H1 (cell line): Measurements from ENCODE around the gene EFCAB8. TPM values are rescaled to one million over a fixed set of nuclear protein-coding genes. Genes with fewer than 3 reads are reported as not detected.
A peak's percentile ranks its signal among the peaks of the same experiment; 100 is the strongest.

ENCODE experiments used
- CTCF ChIA-PET: fragments of 300-600 bp; sonication (Branson Sonifier 250); formaldehyde crosslinking; loops from one replicate; lab custom pipeline; 2021; ENCODE audit not compliant: partially characterized antibody; lab: Charles Lee
- POLR2A ChIA-PET: fragments of 300-600 bp; sonication (Branson Sonifier 250); formaldehyde crosslinking; loops from one replicate; lab custom pipeline; 2021; ENCODE audit warnings: inconsistent platforms; ENCODE audit not compliant: partially characterized antibody; lab: Charles Lee
- DNase-seq, 2 experiments: peaks; one replicate each; pipeline versions ENCODE4 v3.0.0 to v3.0.0-alpha.2; 2010 to 2022; ENCODE audit warnings: low spot score in 2 of 2, low read depth in 1 of 2, mixed read lengths in 1 of 2
- FAIRE-seq: peaks from 2 replicates; lab custom pipeline; 2011; peaks lifted over from hg19 to GRCh38; lab: Jason Lieb, UNC
- H2AFZ ChIP-seq: 2 replicates; pipeline ENCODE4 v1.8.1; 2012; ENCODE audit warnings: low read length, inconsistent platforms
- H2AK5ac ChIP-seq: 2 replicates; pipeline ENCODE4 v1.6.1; 2013; ENCODE audit warnings: low read depth, low read length
- H2BK120ac ChIP-seq: replicated peaks from 2 replicates; pipeline ENCODE3; 2013; ENCODE audit warnings: low read depth, low read length, inconsistent platforms
- H2BK12ac ChIP-seq: 2 replicates; pipeline ENCODE4 v1.6.1; 2013; ENCODE audit warnings: low read depth, low read length
- H2BK15ac ChIP-seq: 2 replicates; pipeline ENCODE4 v1.6.1; 2013; ENCODE audit warnings: low read length
- H2BK20ac ChIP-seq: 2 replicates; pipeline ENCODE4 v1.6.1; 2013; ENCODE audit warnings: low read length
- H2BK5ac ChIP-seq: 2 replicates; pipeline ENCODE4 v1.6.1; 2013; ENCODE audit warnings: low read depth, low read length
- H3K14ac ChIP-seq: 2 replicates; pipeline ENCODE4 v1.6.1; 2013; ENCODE audit warnings: inconsistent platforms; ENCODE audit not compliant: insufficient read length
- H3K18ac ChIP-seq: 2 replicates; pipeline ENCODE4 v1.6.1; 2013; ENCODE audit warnings: low read length; ENCODE audit errors: extremely low read depth
- H3K23ac ChIP-seq: 2 replicates; pipeline ENCODE4 v1.6.1; 2013; ENCODE audit warnings: inconsistent platforms; ENCODE audit not compliant: insufficient read length
- H3K23me2 ChIP-seq: 2 replicates; pipeline ENCODE4 v1.6.1; 2013; ENCODE audit warnings: low read depth, low read length
- H3K27ac ChIP-seq: 2 replicates; pipeline ENCODE4 v1.6.1; 2011; ENCODE audit warnings: low read depth, low read length, inconsistent platforms
- H3K27me3 ChIP-seq, 4 experiments: replicated peaks in 1 of 4; 1 replicate in 1 of 4; 2 replicates in 3 of 4; pipeline versions ENCODE4 v1.6.1 to v1.8.1; 2011 to 2013; ENCODE audit warnings: low read length in 3 of 4, mild to moderate bottlenecking in 3 of 4, inconsistent platforms in 2 of 4, mixed read lengths in 2 of 4, moderate library complexity in 1 of 4; ENCODE audit not compliant: control insufficient read depth in 3 of 4, insufficient read depth in 3 of 4; ENCODE audit errors: extremely low read depth in 1 of 4
- H3K36me3 ChIP-seq, 4 experiments: 2 replicates each; pipeline versions ENCODE4 v1.6.1 to v1.8.1; 2011 to 2013; ENCODE audit warnings: mild to moderate bottlenecking in 4 of 4, low read length in 3 of 4, moderate library complexity in 2 of 4, control low read depth in 1 of 4, inconsistent platforms in 1 of 4; ENCODE audit not compliant: insufficient read depth in 4 of 4, control insufficient read depth in 2 of 4
- H3K4ac ChIP-seq: replicated peaks from 2 replicates; pipeline ENCODE3; 2013; ENCODE audit warnings: low read length, low read depth, mixed read lengths, inconsistent platforms; ENCODE audit not compliant: insufficient read length
- H3K4me1 ChIP-seq, 4 experiments: replicated peaks in 1 of 4; 1 replicate in 1 of 4; 2 replicates in 3 of 4; pipeline versions ENCODE4 v1.6.1 to v1.8.1; 2011 to 2013; ENCODE audit warnings: low read length in 3 of 4, inconsistent platforms in 2 of 4, mixed read lengths in 1 of 4; ENCODE audit not compliant: insufficient read depth in 4 of 4, control insufficient read depth in 3 of 4
- H3K4me2 ChIP-seq, 2 experiments: 2 replicates each; pipeline versions ENCODE4 v1.6.1 to v1.8.1; 2011 to 2013; ENCODE audit warnings: low read depth in 2 of 2, low read length in 2 of 2, control low read depth in 1 of 2, inconsistent platforms in 1 of 2, mild to moderate bottlenecking in 1 of 2; ENCODE audit not compliant: insufficient read depth in 1 of 2
- H3K4me3 ChIP-seq, 4 experiments: fragments of 200-600, 300-600 bp in 1 of 4; sonication (generic), shearing (Covaris generic), sonication (Bioruptor Twin) in 1 of 4; 2 replicates each; pipeline versions ENCODE4 v1.5.1 to v1.8.1; 2011 to 2016; ENCODE audit warnings: low read length in 4 of 4, low read depth in 3 of 4, control low read depth in 2 of 4, inconsistent platforms in 2 of 4, mild to moderate bottlenecking in 2 of 4, mixed read lengths in 1 of 4, moderate library complexity in 1 of 4; ENCODE audit not compliant: insufficient read depth in 2 of 4; ENCODE audit errors: extremely low read depth in 1 of 4
- H3K56ac ChIP-seq: replicated peaks from 2 replicates; pipeline ENCODE3; 2013; ENCODE audit warnings: low read depth, mild to moderate bottlenecking, mixed read lengths, low read length, inconsistent platforms; ENCODE audit not compliant: insufficient read length
- H3K79me1 ChIP-seq: 2 replicates; pipeline ENCODE4 v1.6.1; 2013; ENCODE audit warnings: low read depth, low read length, control low read depth
- H3K79me2 ChIP-seq, 2 experiments: 2 replicates each; pipeline versions ENCODE4 v1.6.1 to v1.8.1; 2012 to 2013; ENCODE audit warnings: low read length in 2 of 2, mild to moderate bottlenecking in 2 of 2, inconsistent platforms in 1 of 2; ENCODE audit not compliant: insufficient read depth in 2 of 2, control insufficient read depth in 1 of 2
- H3K9ac ChIP-seq, 4 experiments: replicated peaks in 1 of 4; 1 replicate in 1 of 4; 2 replicates in 3 of 4; pipeline versions ENCODE4 v1.6.1 to v1.8.1; 2011 to 2013; ENCODE audit warnings: low read depth in 3 of 4, low read length in 3 of 4, control low read depth in 2 of 4, mild to moderate bottlenecking in 2 of 4, moderate library complexity in 2 of 4, inconsistent platforms in 1 of 4; ENCODE audit errors: extremely low read depth in 1 of 4
- H3K9me3 ChIP-seq, 2 experiments: 2 replicates each; pipeline versions ENCODE4 v1.6.1 to v1.8.1; 2012 to 2013; ENCODE audit warnings: mild to moderate bottlenecking in 2 of 2, moderate library complexity in 2 of 2, control low read depth in 1 of 2, inconsistent platforms in 1 of 2, low read depth in 1 of 2, low read length in 1 of 2, mixed read lengths in 1 of 2; ENCODE audit not compliant: insufficient read depth in 2 of 2
- H4K20me1 ChIP-seq, 2 experiments: replicated peaks in 1 of 2; 2 replicates each; pipeline versions ENCODE3 to v1.8.1; 2011 to 2013; ENCODE audit warnings: inconsistent platforms in 2 of 2, low read length in 2 of 2, mild to moderate bottlenecking in 1 of 2; ENCODE audit not compliant: insufficient read depth in 2 of 2, control insufficient read depth in 1 of 2
- H4K5ac ChIP-seq: 2 replicates; pipeline ENCODE4 v1.6.1; 2013; ENCODE audit warnings: low read length, low read depth, mixed read lengths, inconsistent platforms; ENCODE audit not compliant: insufficient read length
- H4K8ac ChIP-seq: 2 replicates; pipeline ENCODE4 v1.8.0; 2013; ENCODE audit warnings: mild to moderate bottlenecking, moderate library complexity, low read length, inconsistent platforms; ENCODE audit not compliant: insufficient read depth; ENCODE audit errors: extremely low read depth
- H4K91ac ChIP-seq: replicated peaks from 2 replicates; pipeline ENCODE3; 2013; ENCODE audit warnings: low read length, mixed read lengths, inconsistent platforms; ENCODE audit not compliant: insufficient read length
- E2F6 ChIP-seq: IDR thresholded peaks from 2 replicates; pipeline ENCODE4 v1.6.1; 2012; ENCODE audit warnings: inconsistent platforms
- HDAC2 ChIP-seq, 2 experiments: fragments of 300-600 bp in 1 of 2; sonication (generic) in 1 of 2; IDR thresholded peaks; 2 replicates each; pipeline ENCODE4 v1.6.1; 2011 to 2012; ENCODE audit warnings: low read depth in 2 of 2, low read length in 2 of 2, mild to moderate bottlenecking in 2 of 2, moderate library complexity in 2 of 2, borderline replicate concordance in 1 of 2, inconsistent platforms in 1 of 2
- MAX ChIP-seq: IDR thresholded peaks from 2 replicates; pipeline ENCODE4 v1.6.1; 2012; ENCODE audit warnings: inconsistent platforms
- POLR2A ChIP-seq, 2 experiments: IDR thresholded peaks; 1 replicate in 1 of 2; 2 replicates in 1 of 2; pipeline ENCODE4 v1.6.1; 2011; ENCODE audit warnings: low read depth in 2 of 2, low read length in 2 of 2, mild to moderate bottlenecking in 2 of 2; ENCODE audit errors: control extremely low read depth in 1 of 2
- SP4 ChIP-seq: IDR thresholded peaks from 2 replicates; pipeline ENCODE4 v1.6.1; 2012; ENCODE audit warnings: low read length, inconsistent platforms
- WGBS, 2 experiments: shearing (Covaris generic) in 1 of 2; methylation state at CpG; one replicate each; pipeline versions ENCODE4 v1.1.6 to v1.1.7; 2013 to 2015; ENCODE audit warnings: low lambda C conversion rate in 2 of 2, mixed read lengths in 2 of 2, inconsistent platforms in 1 of 2, low coverage in 1 of 2, missing lambda C conversion rate in 1 of 2; ENCODE audit not compliant: insufficient replicate concordance in 2 of 2, insufficient coverage in 1 of 2, insufficient read length in 1 of 2; ENCODE audit errors: extremely low coverage in 1 of 2, missing lambda C conversion rate in 1 of 2; 5-methylcytosine and 5-hydroxymethylcytosine counted together
- polyA plus RNA-seq, 7 experiments: library from polyadenylated mRNA; depleted of rRNA in 3 of 7; stranded (reverse) in 5 of 7; unstranded in 2 of 7; fragments of >200 nt in 5 of 7; fragments of 200-250 nt in 2 of 7; gene quantifications; 1 replicate in 5 of 7; 2 replicates in 1 of 7; 4 replicates in 1 of 7; pipeline versions ENCODE4 v1.2.1 to v1.2.3, GENCODE V29; 2011 to 2013; ENCODE audit warnings: missing spikeins in 2 of 7, mixed read lengths in 2 of 7
- total RNA-seq: library from RNA; stranded (reverse); fragmentation: NEBNext Ultra II Directional; extraction: Animal tissue kit (Norgen Biotek cat#: 25700); gene quantifications from 2 replicates; pipeline ENCODE4 v1.2.1, GENCODE V29; 2021

EFCAB8 gene
- total and polyA plus RNA-seq, 2 of the 8 experiments (the other 6 are each of a cell fraction or from before 2014, with no cell fraction given), result 0.06 to 0.20 TPM

GRCh38 chr20:32822225-32822624 lies 36.5 kb upstream of the EFCAB8 start:
- FAIRE-seq (no peak), DNase-seq (no peak)
- H3K23me2 ChIP-seq, result peaks cover 5% of the 10 kb centered on the region; the same call in 1 of the 2 replicates
- H2AFZ ChIP-seq, result no peak overlapping the region
- H3K14ac ChIP-seq, result no peak overlapping the region
- H2BK5ac ChIP-seq, result no peak overlapping the region
- H4K20me1 ChIP-seq, result peaks cover 15 to 26% of the 10 kb centered on the region in 2 experiments
- no peaks in the 10 kb centered on the region for H3K9me3 ChIP-seq
- peaks cover 0 to 2% (median 0%) of the 10 kb centered on the region in 4 experiments; a peak in 1 of 7 replicates for H3K27me3 ChIP-seq
- H3K23ac ChIP-seq, result no peak overlapping the region
- H3K4me1 ChIP-seq, result peaks cover 0 to 12% (median 4%) of the 10 kb centered on the region in 4 experiments
- peaks cover 12% of the 10 kb centered on the region for H3K79me1 ChIP-seq
- H2BK20ac ChIP-seq, result no peak overlapping the region
- no peak overlapping the region for H3K4ac ChIP-seq
- no peak overlapping the region for H3K27ac ChIP-seq
- no peak overlapping the region for H2BK12ac ChIP-seq
- peaks cover 0 to 14% (median 5%) of the 10 kb centered on the region in 4 experiments; a peak in 4 of 8 replicates for H3K36me3 ChIP-seq
- H2AK5ac ChIP-seq, result no peak overlapping the region
- CTCF ChIA-PET, result interaction anchor here (0.8 to 2.0 kb wide), 6 partner anchors 8 to 150 kb away, joined by 3 to 5 read pairs (median 3); no protein-coding TSS in a partner anchor
- H2BK120ac ChIP-seq, result no peak overlapping the region
- no peak overlapping the region for H3K56ac ChIP-seq
- H3K4me2 ChIP-seq, result peak overlapping the region in 1 of 2 experiments; percentile 88; a peak in 1 of 4 replicates
- peak overlapping the region in 1 of 4 experiments; percentile 2; a peak in 1 of 7 replicates for H3K9ac ChIP-seq
- POLR2A ChIA-PET, result interaction anchor here (0.9 to 5.4 kb wide), 7 partner anchors 8 to 72 kb away, joined by 3 to 51 read pairs (median 5); no protein-coding TSS in a partner anchor
- H4K5ac ChIP-seq, result no peak overlapping the region
- H4K91ac ChIP-seq, result no peak overlapping the region
- H4K8ac ChIP-seq, result no peak overlapping the region
- 92% methylated on average over 5 of the region's 5 CpGs; no CpG with 5 or more reads in 1 of the 2 experiments for WGBS, 2 experiments
- no peak overlapping the region for H3K18ac ChIP-seq
- no peak overlapping the region for H3K4me3 ChIP-seq
- H2BK15ac ChIP-seq, result no peak overlapping the region
- peaks cover 46 to 62% of the 10 kb centered on the region in 2 experiments for H3K79me2 ChIP-seq
- TF ChIP-seq MAX, result no peak
- no peak for TF ChIP-seq POLR2A (IDR thresholded peaks at IDR 0.05; ENCODE audit: control extremely low read depth in 1 of 2, low read depth in 2 of 2, low read length in 2 of 2)
- TF ChIP-seq E2F6, result no peak
- no peak for TF ChIP-seq SP4
- TF ChIP-seq HDAC2 (IDR thresholded peaks at IDR 0.05; ENCODE audit: borderline replicate concordance in 1 of 2, low read depth in 2 of 2, low read length in 2 of 2), result no peak
